ENCODE measurements around the gene PPFIA2.
"Not testable (repeated sequence)": the region's sequence is repeated elsewhere in the genome, so short reads cannot be mapped to it uniquely, and the experiment has no call there.

The PPFIA2 gene

GRCh38 chr12:81659310-81659709 lies 99.8 kb downstream of the PPFIA2 start:
- DNase-seq, result not testable (repeated sequence)

- no peak for DNase-seq
These were observed 114.6 kb downstream of the PPFIA2 start for GRCh38 chr12:81644503-81644902.

GRCh38 chr12:81639196-81639595 lies 120.0 kb downstream of the PPFIA2 start:
- no peak for DNase-seq

GRCh38 chr12:81633127-81633526 lies 126.0 kb downstream of the PPFIA2 start:
- DNase-seq, result no peak

GRCh38 chr12:81627336-81628189 lies 131.6 kb downstream of the PPFIA2 start:
- peak; percentile 65 for DNase-seq

- no peak for DNase-seq
These were observed 132.7 kb downstream of the PPFIA2 start for GRCh38 chr12:81626406-81626805.

GRCh38 chr12:81617915-81618314 lies 141.2 kb downstream of the PPFIA2 start:
- no peak for DNase-seq

GRCh38 chr12:81615026-81615588 lies 144.0 kb downstream of the PPFIA2 start:
- DNase-seq, result no peak

GRCh38 chr12:81610955-81611889 lies 147.9 kb downstream of the PPFIA2 start:
- no peak for DNase-seq

GRCh38 chr12:81597928-81598604 lies 161.1 kb downstream of the PPFIA2 start:
- DNase-seq, result peak; percentile 65

- no peak for DNase-seq
These were observed 162.6 kb downstream of the PPFIA2 start for GRCh38 chr12:81596558-81596957.

- DNase-seq, result no peak
These were observed 167.9 kb downstream of the PPFIA2 start for GRCh38 chr12:81591256-81591655.

GRCh38 chr12:81590703-81591102 lies 168.4 kb downstream of the PPFIA2 start:
- DNase-seq, result not testable (repeated sequence)

GRCh38 chr12:81588235-81589008 lies 170.7 kb downstream of the PPFIA2 start:
- DNase-seq, result no peak

GRCh38 chr12:81585787-81586186 lies 173.4 kb downstream of the PPFIA2 start:
- DNase-seq, result no peak

GRCh38 chr12:81573228-81573627 lies 185.9 kb downstream of the PPFIA2 start:
- DNase-seq, result no peak

GRCh38 chr12:81572411-81572810 lies 186.7 kb downstream of the PPFIA2 start:
- no peak for DNase-seq

- DNase-seq, result no peak
These were observed 188.9 kb downstream of the PPFIA2 start for GRCh38 chr12:81570234-81570633.

- DNase-seq, result no peak
These were observed 194.9 kb downstream of the PPFIA2 start for GRCh38 chr12:81564237-81564636.

- DNase-seq, result no peak
These were observed 201.1 kb downstream of the PPFIA2 start for GRCh38 chr12:81558031-81558430.

GRCh38 chr12:81546811-81547210 lies 212.3 kb downstream of the PPFIA2 start:
- DNase-seq, result no peak

GRCh38 chr12:81543621-81544139 lies 215.5 kb downstream of the PPFIA2 start:
- no peak for DNase-seq

Data from NCI-H1436 treated with DMSO at 0.1 percent for 48 hours (cell line).